Activated T-cell treated with anti-CD3 and anti-CD28 coated beads, Interleukin-2, amount 50 U/mL, for 4 hours (primary cell): ENCODE measurements around the gene ATXN2. TPM values are rescaled to one million over a fixed set of nuclear protein-coding genes. Genes with fewer than 3 reads are reported as not detected.
"Not testable (repeated sequence)": the region's sequence is repeated elsewhere in the genome, so short reads cannot be mapped to it uniquely, and the experiment has no call there.

Experiments
- ATAC-seq, 2 donors: fragments of 200-7000 bp; cut with Tn5 transposase; one replicate each; pipeline ENCODE4 v1.10.0; 2021
- DNase-seq: peaks from one replicate; pipeline ENCODE4 v3.0.0-alpha.2; 2020
- H3K27me3 Mint-ChIP-seq: one replicate; pipeline ENCODE4 v1.8.0; 2021; ENCODE audit warnings: low read depth, mixed read lengths
- H3K36me3 Mint-ChIP-seq: one replicate; pipeline ENCODE4 v1.8.0; 2022; ENCODE audit warnings: mixed read lengths; ENCODE audit not compliant: insufficient read depth
- H3K4me1 Mint-ChIP-seq: one replicate; pipeline ENCODE4 v1.8.0; 2021; ENCODE audit warnings: low read depth, mixed read lengths
- H3K4me3 Mint-ChIP-seq: one replicate; pipeline ENCODE4 v1.8.0; 2021; ENCODE audit warnings: mild to moderate bottlenecking, moderate library complexity, mixed read lengths
- H3K9me3 Mint-ChIP-seq: one replicate; pipeline ENCODE4 v1.8.0; 2021; ENCODE audit warnings: mixed read lengths
- total RNA-seq, 3 donors: library from RNA; stranded (reverse); gene quantifications; one replicate each; pipeline ENCODE4 v1.2.1, GENCODE V29; 2021

The ATXN2 gene
- total RNA-seq, 3 donors from 2014 or later, result 32.3 to 34.8 (median 34.2) TPM

DNA sequence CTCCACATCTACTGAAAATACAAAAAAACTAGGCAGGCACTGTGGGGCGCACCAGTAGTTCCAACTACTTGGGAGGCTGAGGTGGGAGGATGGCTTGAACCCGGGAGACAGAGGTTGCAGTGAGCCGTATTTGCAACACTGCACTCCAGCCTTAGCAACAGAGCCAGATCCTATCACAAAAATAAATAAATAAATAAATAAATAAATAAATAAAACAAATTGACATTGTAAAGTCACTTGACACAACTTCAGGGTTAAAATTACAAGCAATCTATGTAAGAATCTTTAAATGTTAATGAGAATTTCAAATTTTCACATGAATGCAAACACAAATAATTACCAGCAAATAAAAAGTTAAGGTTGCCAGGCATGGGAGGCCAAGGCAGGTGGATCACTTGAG, 11.1 kb downstream of the ATXN2 start:
- no peaks in the 10 kb centered on the region for H3K27me3 Mint-ChIP-seq
- H3K4me1 Mint-ChIP-seq, result peaks cover 12% of the 10 kb centered on the region
- DNase-seq (no peak), ATAC-seq (no peak)
- no peak overlapping the region for H3K4me3 Mint-ChIP-seq
- peaks cover 1% of the 10 kb centered on the region for H3K36me3 Mint-ChIP-seq
- H3K9me3 Mint-ChIP-seq, result no peaks in the 10 kb centered on the region

DNA sequence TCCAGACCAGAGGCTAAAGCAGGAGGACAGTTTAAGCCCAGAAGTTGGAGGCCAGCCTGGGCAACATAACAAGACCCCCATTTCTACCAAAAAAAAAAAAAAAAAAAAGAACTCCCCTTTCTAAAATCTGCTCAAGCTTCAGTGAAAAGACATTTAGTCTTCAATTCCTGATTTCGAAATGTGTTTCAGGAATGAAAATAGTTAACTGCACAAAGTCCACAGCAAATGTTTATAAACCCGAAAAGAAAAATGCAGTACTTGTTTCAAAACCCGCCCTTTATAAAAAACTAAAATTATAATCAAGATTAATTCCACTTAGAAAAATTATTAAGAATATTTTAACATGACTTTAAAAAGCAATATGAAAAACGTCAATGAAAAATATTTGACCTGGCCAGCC, 12.1 kb downstream of the ATXN2 start:
- Mint-ChIP-seq H3K4me1 (peaks cover 10% of the 10 kb centered on the region), H3K4me3 (no peak overlapping the region), H3K9me3 (no peaks in the 10 kb centered on the region), H3K27me3 (no peaks in the 10 kb centered on the region), H3K36me3 (peaks cover 1% of the 10 kb centered on the region)
- ATAC-seq (no peak), DNase-seq (no peak)

DNA sequence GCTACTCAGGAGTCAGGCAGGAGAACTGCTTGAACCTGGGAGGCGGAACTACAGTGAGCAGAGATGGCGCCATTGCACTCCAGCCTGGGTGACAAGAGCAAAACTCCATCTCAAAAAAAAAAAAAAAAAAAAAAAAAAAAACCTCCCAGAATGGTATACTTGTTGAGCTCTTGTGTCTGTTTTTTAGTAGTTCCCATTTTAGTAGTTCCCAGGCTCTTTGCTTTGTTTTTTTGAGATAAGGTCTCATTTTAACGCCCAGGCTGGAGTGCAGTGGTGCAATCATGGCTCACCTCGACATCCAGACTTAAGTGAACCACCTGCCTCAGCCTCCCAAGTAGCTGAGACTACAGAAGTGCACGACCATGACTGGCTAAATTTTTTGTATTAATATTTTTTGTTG, 13.4 kb downstream of the ATXN2 start:
- Mint-ChIP-seq H3K27me3 (no peaks in the 10 kb centered on the region), H3K4me1 (peaks cover 17% of the 10 kb centered on the region), H3K4me3 (no peak overlapping the region), H3K36me3 (peaks cover 9% of the 10 kb centered on the region), H3K9me3 (no peaks in the 10 kb centered on the region)
- ATAC-seq (no peak), DNase-seq (no peak)

DNA sequence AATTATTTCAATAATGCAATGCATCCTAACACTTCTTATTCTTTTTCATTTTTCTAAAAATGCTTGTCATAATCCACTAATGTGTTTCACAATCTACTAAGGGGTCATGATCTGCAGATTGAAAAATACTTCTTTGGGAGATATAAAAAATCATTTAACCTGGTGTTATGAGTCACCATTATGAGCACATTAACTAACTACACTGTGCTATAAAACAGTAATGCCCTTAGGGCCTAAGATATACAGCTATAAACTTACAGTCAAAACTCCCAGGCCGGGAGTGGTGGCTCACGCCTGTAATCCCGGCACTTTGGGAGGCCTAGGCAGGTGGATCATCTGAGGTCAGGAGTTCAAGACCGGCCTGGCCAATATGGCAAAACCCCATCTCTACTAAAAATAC, 14.2 kb downstream of the ATXN2 start:
- Mint-ChIP-seq H3K27me3 (no peaks in the 10 kb centered on the region), H3K4me1 (peaks cover 14% of the 10 kb centered on the region), H3K36me3 (peaks cover 9% of the 10 kb centered on the region), H3K9me3 (no peaks in the 10 kb centered on the region), H3K4me3 (no peak overlapping the region)
- no peak for ATAC-seq
- no peak for DNase-seq

DNA sequence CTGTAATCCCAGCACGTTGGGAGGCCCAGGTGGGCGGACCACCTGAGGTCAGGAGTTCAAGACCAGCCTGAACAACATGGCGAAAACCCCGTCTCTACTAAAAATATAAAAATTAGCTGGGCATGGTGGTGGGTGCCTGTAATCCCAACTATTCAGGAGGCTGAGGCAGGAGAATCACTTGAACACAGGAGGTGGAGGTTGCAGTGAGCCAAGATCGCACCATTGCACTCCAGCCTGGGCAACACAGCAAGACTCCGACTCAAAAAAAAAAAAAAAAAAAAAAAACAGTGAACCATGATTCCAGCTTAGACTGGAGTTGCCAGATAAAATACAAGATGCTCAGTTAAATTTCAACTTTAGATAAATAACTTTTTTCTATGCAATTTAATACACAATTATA, 15.6 kb downstream of the ATXN2 start:
- not testable (repeated sequence) for H3K9me3 Mint-ChIP-seq, DNase-seq, H3K27me3 Mint-ChIP-seq, ATAC-seq, H3K36me3 Mint-ChIP-seq, H3K4me3 Mint-ChIP-seq
- peaks cover 12% of the 10 kb centered on the region for H3K4me1 Mint-ChIP-seq

DNA sequence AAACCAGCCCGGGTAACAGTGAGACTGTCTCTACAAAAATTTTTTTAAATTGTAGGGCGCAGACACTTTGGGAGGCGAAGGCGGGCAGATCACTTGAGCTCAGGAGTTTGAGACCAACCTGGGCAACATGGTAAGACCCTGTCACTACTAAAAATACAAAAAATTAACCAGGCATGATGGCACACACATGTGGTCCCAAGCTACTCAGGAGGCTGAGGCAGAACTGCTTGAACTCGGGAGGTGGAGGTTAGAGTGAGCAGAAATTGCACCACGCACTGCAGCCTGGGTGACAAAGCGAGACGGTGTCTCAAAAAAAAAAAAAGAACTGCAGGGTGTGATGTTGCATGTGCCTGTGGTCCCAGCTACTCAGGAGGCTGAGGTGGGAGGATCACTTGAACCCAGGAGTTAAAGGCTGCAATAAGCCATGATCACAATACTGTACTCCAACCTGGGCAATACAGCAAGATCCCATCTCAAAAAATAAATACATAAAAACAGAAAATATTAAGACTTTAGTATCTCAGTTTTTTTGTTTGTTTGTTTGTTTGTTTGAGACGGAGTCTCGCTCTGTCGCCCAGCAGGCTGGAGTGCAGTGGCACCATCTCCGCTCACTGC, 16.9 kb downstream of the ATXN2 start:
- no peak overlapping the region for H3K4me3 Mint-ChIP-seq
- H3K9me3 Mint-ChIP-seq, result no peaks in the 10 kb centered on the region
- DNase-seq (no peak), ATAC-seq (no peak)
- peaks cover 13% of the 10 kb centered on the region for H3K4me1 Mint-ChIP-seq
- peaks cover 8% of the 10 kb centered on the region for H3K36me3 Mint-ChIP-seq
- no peaks in the 10 kb centered on the region for H3K27me3 Mint-ChIP-seq

DNA sequence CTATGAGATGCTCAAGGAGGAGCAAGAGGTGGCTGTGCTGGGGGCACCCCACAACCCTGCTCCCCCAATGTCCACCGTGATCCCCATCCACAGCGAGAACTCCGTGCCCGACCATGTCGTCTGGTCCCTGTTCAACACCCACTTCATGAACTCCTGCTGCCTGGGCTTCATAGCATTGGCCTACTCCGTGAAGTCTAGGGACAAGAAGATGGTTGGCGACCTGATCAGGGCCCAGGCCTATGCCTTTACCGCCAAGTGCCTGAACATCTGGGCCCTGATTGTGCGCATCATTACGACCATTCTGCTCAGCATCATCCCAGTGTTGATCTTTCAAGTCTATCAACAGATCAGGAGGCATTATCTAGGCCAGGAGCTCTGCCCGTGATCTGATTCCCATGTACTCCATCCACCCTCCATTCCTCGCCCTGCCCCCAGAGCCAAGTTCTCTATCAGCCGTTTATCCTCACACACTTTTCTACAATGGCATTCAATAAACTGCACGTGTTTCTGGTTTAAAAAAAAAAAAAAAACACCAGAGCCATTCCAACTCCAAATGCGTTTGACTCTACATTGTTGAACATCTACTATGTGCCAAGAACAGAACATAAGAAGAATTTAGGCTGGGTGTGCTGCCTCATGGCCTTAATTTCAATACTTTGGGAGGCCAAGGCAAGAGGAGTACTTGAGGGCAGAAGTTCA, 17.5 kb downstream of the ATXN2 start:
- DNase-seq, result no peak
- no peaks in the 10 kb centered on the region for H3K27me3 Mint-ChIP-seq

DNA sequence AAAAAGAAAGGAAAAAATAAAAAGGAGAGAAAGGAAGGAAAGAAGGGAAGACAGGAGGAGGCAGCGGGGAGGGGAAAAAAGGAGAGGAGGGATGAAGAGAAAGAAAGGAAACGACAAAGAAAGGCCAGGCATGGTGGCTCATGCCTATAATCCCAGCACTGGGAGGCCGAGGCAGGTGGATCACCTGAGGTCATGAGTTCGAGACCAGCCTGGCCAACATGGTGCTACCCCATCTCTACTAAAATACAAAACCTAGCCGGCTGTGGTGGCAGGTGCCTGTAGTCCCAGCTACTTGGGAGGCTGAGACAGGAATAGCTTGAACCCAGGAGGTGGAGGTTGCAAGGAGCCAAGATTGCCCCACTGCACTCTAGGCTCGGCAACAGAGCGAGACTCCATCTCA, 18.4 kb downstream of the ATXN2 start:
- no peaks in the 10 kb centered on the region for H3K27me3 Mint-ChIP-seq
- H3K4me3 Mint-ChIP-seq, result no peak overlapping the region
- H3K9me3 Mint-ChIP-seq, result no peaks in the 10 kb centered on the region
- H3K4me1 Mint-ChIP-seq, result peaks cover 13% of the 10 kb centered on the region
- DNase-seq (no peak), ATAC-seq (no peak)
- H3K36me3 Mint-ChIP-seq, result peaks cover 8% of the 10 kb centered on the region

More for the DNA sequence above, 17.5 kb downstream of the ATXN2 start:
- peaks cover 13% of the 10 kb centered on the region for H3K4me1 Mint-ChIP-seq
- H3K9me3 Mint-ChIP-seq, result no peaks in the 10 kb centered on the region
- H3K36me3 Mint-ChIP-seq, result peaks cover 8% of the 10 kb centered on the region
- no peak overlapping the region for H3K4me3 Mint-ChIP-seq
- no peak for ATAC-seq

DNA sequence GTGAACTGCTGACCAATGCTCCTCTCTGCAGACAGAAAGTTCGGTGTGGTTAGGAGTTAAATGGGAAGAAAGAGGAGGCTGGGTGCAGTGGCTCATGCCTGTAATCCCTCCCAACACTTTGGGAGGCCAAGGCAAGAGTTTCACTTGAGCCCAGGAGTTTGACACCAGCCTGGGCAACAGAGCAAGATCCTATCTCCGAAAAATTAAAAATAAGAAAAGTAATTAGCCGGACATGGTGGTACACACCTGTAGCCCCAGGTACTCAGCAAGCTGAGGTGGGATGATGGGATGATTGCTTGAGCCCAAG, 19.0 kb downstream of the ATXN2 start:
- no peak for DNase-seq
- peaks cover 8% of the 10 kb centered on the region for H3K36me3 Mint-ChIP-seq
- peaks cover 13% of the 10 kb centered on the region for H3K4me1 Mint-ChIP-seq
- ATAC-seq, result no peak
- H3K9me3 Mint-ChIP-seq, result no peaks in the 10 kb centered on the region
- no peaks in the 10 kb centered on the region for H3K27me3 Mint-ChIP-seq
- H3K4me3 Mint-ChIP-seq, result no peak overlapping the region

DNA sequence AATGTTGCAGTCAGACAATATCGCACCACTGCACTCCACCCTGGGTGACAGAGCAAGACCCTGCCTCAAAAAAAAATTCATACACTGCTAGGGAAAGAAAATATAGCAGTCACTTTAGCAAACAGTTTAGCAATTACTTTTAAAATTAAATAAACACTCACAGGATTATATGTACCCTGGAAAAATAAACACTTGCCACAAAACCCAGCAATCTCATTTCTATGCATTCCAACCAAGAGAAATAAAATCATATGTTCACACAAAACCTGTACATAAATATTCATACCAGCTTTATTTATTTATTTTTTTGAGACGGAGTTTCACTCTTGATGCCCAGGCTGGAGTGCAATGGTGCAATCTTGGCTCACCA, 20.2 kb downstream of the ATXN2 start:
- Mint-ChIP-seq H3K4me1 (peaks cover 13% of the 10 kb centered on the region), H3K27me3 (no peaks in the 10 kb centered on the region), H3K4me3 (no peak overlapping the region), H3K36me3 (peaks cover 8% of the 10 kb centered on the region), H3K9me3 (no peaks in the 10 kb centered on the region)
- DNase-seq (no peak), ATAC-seq (no peak)

DNA sequence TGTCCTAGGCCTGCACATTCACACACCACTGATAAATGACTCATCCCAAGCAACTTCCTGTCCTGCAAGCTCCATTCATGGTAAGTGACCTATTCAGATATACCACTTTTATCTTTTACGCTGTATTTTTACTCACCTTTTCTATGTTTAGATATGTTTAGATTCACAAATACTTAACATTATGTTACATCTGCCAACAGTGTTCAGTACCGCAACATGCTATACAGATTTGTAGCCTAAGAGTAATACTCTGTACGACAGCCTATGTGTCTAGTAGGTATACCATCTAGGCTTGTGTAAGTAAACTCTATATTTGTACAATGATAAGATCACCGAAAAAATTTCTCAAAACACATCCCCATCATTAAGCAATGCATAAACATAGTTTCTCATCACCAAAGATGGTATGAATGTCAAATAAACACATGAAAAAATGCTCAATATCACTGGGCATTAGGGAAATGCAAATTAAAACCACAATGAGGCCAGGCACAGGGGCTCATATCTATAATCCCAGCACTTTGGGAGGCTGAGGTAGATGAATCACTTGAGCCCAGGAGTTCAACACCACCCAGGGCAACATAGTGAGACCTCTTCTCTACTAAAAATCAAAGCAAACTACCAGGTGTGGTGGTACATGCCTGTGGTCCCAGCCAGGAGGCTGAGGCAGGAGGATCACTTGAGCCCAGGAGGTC, 20.7 kb downstream of the ATXN2 start:
- ATAC-seq, result no peak
- peaks cover 15% of the 10 kb centered on the region for H3K4me1 Mint-ChIP-seq
- peaks cover 8% of the 10 kb centered on the region for H3K36me3 Mint-ChIP-seq
- no peaks in the 10 kb centered on the region for H3K27me3 Mint-ChIP-seq
- no peak overlapping the region for H3K4me3 Mint-ChIP-seq
- H3K9me3 Mint-ChIP-seq, result no peaks in the 10 kb centered on the region
- DNase-seq, result no peak

DNA sequence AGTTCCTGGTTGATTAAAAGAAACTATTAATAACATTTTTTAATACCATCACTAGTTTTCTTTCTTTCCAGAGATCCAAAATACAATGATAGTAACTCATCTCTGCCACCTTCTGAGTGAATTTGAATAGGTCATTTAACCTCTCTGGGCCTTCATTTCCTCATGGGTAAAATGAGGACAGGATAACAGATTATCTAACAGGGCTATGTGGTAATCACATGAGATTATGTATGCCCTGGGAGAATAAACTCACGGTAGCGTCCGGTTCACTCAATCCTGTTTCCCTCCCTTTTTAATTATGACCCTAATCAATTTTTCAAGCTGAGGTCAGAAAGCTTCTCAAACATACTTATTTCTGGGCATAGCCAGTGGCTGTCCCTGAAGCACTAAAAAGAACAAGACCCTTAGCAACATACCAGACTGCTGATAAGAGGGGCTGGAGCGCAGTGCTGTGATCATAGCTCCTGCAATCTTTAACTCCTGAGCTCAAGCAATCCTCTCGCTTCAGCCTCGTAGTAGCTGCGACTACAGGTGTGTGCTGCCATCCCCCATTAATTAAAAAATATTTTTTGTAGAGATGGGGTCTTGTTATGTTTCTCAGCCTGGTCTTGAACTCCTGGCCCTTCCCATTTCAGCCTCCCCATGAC, 24.2 kb downstream of the ATXN2 start:
- Mint-ChIP-seq H3K36me3 (peaks cover 5% of the 10 kb centered on the region), H3K4me1 (peaks cover 16% of the 10 kb centered on the region), H3K9me3 (no peaks in the 10 kb centered on the region), H3K27me3 (no peaks in the 10 kb centered on the region), H3K4me3 (no peak overlapping the region)
- DNase-seq (no peak), ATAC-seq (no peak)

DNA sequence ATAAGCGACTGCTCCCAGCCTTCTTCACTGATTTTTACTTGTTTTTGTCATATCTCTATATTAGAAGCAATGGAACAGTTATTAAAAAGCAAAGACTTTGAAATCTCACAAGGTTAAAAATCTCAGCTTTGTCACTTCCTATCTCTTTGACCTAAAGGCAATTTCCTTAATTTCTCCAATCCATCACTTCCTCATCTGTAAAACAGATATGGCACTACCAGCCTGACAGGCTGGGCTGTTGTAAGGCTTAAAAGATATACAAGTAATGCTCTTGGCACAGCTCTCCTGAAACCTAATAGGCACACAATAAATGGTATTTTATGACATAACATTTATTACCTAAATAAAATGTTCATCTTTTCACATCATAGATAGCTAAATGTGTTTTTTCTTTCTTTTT, 25.6 kb downstream of the ATXN2 start:
- Mint-ChIP-seq H3K9me3 (no peaks in the 10 kb centered on the region), H3K36me3 (peaks cover 9% of the 10 kb centered on the region), H3K27me3 (no peaks in the 10 kb centered on the region), H3K4me1 (peaks cover 19% of the 10 kb centered on the region), H3K4me3 (no peak overlapping the region)
- no peak for ATAC-seq
- no peak for DNase-seq

DNA sequence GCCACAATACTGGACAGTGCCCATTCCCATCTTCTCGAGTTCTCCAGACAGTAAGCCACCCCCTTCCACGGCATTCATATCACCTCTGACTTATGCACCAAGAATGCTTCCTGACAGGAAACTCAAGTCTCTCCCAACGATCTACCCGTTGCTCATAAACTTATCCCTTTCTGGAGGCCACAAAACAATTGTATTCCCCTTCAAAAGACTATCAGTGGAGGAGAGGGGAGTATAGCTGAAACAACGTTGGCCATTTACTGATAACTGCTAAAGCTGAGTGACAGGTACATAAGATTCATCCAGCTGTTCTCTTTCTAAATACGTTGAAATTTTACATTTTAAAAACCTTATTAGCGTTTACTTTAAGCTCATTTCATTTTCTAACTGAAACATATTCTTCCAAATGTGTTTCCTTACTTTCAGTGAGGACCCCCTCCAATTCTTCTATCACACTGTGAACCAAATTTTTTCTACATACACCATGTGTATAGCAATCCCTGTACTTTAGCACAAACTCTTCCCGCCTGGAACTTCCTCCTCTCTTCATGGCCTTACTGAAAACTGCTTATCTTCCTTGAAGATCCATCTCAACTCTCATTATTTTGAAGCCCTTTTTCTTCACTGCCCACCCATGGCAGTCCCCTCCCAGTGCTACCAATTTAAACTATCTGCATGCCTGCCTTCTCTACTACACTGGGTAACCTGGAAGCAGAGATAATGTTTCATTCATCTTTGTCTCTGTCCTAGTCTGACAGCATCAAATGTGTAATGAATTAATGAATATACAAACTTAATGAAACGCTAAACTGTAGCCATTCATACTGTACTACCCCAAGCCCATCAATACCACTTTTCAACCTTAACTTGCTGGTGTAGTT, 28.8 kb downstream of the ATXN2 start:
- DNase-seq (no peak), ATAC-seq (no peak)
- H3K27me3 Mint-ChIP-seq, result no peaks in the 10 kb centered on the region
- peaks cover 22% of the 10 kb centered on the region for H3K4me1 Mint-ChIP-seq
- H3K4me3 Mint-ChIP-seq, result no peak overlapping the region
- H3K36me3 Mint-ChIP-seq, result peaks cover 15% of the 10 kb centered on the region
- no peaks in the 10 kb centered on the region for H3K9me3 Mint-ChIP-seq
